ENCODE measurements around the gene CA12.

The CA12 gene

GRCh38 chr15:63312286-63312685 lies 69.4 kb downstream of the CA12 start:
- no peak for DNase-seq

DNA sequence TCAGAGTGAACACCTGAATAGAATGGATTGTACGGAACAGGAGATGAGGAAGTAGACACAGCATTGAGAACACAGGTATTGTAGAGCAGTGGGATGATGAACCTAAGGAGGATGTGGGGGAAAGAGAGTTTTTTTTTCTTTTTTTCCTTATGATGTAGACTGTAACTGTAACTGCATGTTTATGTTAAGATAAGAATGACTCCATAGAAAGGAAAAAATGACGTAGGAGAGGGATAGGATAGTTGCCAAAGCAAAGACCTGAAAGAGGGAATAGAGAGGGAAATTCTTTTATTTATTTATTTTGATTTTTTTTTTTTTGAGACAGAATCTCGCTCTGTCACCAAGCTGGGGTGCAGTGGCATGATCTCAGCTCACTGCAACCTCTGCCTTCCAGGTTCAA lies 71.0 kb downstream of the CA12 start:
- DNase-seq, result no peak

GRCh38 chr15:63308947-63309346 lies 72.7 kb downstream of the CA12 start:
- DNase-seq, result no peak

GRCh38 chr15:63308491-63308890 lies 73.2 kb downstream of the CA12 start:
- DNase-seq, result no peak

DNA sequence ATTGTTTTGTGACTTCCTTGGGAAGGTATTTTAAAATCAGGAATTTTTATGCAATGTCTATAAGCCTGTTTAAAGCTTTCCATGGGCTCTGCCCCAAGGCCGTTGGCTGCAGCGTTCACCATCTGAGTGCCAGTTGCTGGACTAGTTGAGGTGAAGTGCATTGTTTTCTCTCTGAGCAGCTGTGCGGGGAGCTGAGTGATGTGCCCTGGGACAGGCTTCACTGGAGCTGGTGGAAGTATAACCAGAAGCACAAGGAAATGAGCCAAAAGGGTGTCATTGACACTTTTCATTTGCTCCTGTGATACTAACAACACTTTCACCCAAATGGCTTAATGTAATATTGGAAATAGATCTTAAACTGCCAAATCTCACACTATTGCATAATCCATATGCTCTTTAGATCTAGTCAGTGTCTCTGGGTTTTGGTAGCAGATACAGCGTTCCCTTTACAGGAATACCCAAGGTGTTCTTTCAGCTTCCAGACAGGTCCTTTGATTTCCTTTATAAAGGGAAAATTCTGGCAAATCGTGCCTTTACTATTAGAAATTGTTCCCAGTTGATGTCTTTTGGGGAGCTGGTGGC lies 75.1 kb downstream of the CA12 start:
- no peak for DNase-seq

DNA sequence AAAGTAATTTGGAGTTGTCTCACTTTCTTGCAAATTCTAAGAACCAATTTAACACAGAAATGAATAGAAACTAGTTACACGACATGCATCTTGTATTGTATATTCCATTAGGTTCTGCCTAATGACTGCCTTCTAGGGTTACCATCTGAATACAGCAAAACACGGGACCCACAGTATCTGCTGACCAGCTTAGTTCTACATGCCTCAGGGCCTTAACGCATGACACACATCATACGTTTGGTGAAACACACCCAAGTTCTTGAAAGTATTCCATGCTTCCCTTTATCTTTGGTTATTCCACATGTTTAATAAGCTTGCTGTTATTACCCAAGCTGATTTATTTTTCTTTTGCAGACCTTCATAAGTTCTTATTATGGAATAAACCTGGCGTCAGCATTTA lies 76.4 kb downstream of the CA12 start:
- DNase-seq, result no peak

DNA sequence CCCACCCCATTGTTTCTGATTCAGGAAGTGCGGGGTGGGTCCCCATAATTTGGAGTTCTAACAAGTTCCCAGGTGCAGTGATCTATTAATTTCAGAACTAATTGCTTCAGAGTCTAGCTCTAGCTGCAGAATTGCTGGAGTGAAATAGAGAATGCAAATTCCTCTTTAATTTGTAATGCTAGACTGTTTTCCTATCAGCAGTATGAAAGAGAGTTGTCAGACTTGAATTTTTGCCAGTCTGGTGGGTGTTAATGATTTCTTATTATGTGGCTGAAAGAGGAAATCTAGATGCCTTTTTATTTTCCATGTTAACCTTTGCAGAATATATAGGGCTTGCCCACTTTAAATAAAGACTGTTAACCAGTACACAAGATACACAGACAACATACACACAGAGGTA lies 80.6 kb downstream of the CA12 start:
- no peak for DNase-seq

DNA sequence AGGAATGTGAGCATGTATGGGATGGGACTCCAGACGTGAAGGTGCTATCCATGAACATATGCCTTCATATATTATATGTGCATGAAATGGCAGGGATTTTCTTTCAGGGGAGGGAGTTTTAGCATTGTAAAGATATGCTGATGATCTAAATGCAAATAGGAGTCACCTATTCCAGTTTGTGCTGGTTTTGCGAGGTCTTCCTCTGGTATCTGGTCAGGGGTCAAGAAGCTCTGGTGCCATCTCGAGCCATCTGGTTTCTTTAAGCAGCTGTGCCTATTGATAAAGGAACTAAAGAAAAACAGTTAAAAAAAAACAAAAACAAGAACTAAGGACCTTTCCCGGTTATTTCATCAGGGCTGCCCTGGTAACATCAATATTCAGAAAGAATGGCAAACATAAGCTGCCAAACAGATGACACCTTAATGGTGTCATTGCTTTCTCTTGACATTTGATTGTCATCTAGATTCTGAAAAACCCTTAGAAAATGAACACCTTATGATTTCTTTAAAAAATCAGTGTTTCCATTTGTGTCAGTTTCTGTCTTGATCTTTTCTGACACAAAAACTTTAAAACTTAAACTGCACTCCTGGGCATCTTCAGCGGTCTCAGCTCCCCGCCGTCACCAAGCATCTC lies 81.6 kb downstream of the CA12 start:
- no peak for DNase-seq

DNA sequence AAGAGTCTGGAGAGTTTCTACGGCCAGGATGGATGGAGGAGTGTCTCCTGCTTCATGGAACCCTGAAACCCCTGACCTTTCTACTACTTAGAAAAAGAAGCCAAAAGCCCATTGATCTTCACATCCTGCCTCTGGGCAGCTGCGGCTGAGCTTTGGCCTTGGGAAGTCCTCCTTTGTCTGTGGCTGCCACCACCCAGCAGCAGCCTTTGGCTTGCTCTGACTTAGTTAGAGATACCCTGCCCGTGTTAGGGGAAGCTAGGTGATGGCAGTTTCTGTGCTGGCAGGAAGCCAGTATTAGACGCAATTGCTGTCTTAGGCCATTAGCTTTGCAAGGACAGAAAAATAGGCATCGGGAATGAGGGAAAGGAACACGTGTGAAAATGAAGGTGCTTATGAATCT lies 85.5 kb downstream of the CA12 start:
- no peak for DNase-seq

DNA sequence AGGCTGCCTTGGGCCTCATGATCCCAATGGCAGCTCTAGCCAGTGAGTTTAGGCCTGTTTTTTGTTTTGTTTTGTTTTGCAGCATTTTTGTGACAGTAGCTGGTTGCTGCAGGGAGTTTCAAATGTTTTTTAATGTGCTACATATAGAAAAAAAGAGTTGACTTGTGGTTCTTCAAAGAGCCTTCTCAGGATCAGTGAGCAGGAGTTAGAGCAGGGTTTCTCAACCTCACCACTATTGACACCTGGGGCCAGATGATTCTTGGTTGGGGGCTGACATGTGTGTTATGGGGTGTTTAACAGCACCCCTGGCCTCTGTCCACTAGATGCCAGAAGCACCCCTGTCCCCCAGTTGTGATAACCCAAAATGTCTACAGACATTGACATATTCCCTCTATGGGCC lies 86.3 kb downstream of the CA12 start:
- no peak for DNase-seq

- no peak for DNase-seq
These were observed 87.3 kb downstream of the CA12 start for GRCh38 chr15:63294359-63294758.

GRCh38 chr15:63292771-63293170 lies 88.9 kb downstream of the CA12 start:
- DNase-seq, result no peak

DNA sequence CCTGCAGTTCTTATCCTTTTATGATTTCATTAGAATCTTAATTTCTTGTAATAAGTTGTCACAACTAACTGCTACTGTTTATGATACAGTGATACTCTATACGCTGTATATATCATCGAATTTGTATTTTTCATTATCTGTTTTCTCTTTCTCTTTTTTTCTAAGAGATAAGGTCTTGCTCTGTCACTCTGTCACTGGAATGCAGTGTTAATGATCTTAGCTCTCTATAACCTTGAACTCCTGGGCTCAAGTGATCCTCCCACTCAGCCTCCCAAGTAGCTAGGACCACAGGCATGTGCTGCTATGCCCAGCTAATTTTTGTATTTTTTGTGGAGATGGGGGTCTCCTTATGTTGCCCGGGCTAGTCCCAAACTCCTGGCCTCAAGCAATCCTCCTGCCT lies 89.4 kb downstream of the CA12 start:
- no peak for DNase-seq

DNA sequence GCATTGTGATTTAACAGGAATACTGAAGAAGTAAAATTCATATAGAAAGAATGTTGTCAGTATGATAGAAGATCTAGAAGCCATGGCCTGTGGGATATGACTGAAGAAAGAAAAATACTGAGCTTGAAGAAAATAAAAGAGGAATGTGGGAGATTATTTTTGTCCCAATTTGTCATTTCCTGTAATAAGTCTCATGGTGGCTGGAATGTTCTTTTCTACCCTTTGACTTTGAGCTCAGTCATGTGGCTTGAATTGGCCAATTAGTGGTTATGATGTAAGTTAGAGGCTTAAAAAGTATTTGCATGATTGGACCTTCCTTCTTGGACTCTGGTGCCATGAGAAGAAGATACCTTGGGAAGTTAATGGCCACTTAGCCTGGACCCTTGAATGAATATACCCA lies 90.1 kb downstream of the CA12 start:
- DNase-seq, result no peak

DNA sequence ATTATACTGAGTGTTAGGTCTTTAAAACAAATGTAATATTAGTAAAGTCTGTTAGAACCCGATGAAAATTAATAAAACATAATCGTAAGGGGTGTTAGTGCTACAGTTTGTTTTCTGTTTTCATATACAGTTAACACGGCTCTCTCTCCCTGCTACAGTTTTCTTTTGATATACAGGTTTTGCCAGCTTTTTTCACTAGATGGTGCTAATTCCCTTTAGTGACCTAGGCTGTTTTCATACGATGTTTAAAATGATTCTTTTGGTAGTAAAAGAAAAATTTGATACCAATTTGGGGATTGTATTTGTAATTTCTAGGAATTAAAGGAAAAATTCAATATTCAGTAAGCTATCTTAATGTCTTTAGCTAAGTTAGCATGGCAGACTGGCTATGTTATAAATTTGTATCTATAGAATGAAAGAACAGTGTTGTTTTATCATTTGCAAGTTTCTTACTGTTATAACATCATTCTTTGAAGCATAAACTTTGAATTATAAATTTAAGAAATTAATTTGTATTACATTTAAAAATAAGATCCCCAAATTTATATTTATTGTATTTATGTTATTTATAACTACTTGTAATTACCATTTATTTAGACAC lies 92.8 kb downstream of the CA12 start:
- DNase-seq, result peak in 1 of 56 donors; percentile 35

- no peak for DNase-seq
These were observed 93.3 kb downstream of the CA12 start for GRCh38 chr15:63288342-63288741.

GRCh38 chr15:63287109-63287508 lies 94.5 kb downstream of the CA12 start:
- DNase-seq, result no peak

DNA sequence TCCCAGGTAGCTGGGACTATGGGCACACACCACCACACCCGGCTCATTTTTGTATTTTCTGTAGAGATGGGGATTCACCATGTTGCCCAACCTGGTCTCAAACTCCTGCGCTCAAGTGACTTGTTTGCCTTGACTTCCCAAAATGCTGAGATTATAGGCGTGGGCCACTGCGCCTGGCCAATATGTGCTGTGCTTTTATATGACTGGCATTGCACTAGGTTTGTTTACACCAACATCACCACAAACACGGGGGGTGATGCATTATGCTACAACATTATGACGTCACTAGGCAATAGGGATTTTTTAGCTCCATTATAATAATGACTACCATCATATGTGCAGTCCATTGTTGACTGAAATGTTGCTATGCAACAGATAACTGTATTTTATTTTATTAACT lies 97.3 kb downstream of the CA12 start:
- no peak for DNase-seq

- DNase-seq, result peak in 2 of 56 donors; percentile 1 to 3
These were observed 98.5 kb downstream of the CA12 start for GRCh38 chr15:63283126-63283525.

GRCh38 chr15:63277893-63278456 lies 103.7 kb downstream of the CA12 start:
- DNase-seq, result peak in 12 of 56 donors; percentile 2 to 41 (median 16)

DNA sequence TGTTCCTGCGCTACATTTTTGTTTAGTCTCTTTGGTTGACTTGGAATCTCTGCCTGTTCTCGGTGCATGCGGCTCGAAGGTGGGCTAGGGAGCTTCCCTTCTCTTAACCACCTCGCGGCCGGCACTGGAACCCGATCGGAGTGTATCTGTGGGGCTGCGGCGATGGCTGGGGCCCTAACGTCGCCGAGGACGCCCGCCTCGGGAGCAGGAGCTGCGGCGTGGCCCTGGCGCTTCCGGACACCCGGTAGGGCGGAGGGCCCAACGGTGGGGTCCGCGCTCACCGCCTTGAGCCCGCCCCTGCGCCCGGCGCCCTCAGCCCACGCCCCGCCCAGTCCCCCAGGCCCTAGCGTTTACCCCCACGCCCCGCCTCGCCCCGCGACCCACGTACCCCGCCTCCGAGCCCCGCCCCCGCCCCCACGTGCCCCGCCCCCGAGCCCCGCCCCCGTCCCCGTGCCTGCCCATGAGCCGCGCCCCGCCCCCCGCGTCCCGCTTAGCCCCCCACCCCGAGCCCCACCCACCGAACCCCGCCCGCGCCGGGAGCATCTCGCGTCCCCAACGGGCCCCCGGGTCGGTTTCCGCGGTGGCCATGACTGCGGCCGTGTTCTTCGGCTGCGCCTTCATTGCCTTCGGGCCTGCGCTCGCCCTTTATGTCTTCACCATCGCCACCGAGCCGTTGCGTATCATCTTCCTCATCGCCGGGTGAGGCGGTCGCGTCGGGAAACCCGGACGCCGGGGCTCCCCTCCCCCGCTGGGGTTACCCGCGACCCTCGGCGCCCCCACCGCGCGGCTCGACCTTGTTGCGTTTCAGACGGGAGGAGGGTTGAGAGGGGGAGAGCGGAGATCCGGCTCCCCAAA lies 104.4 kb downstream of the CA12 start, which contains the start of gene APH1B:
APH1B (plus strand) TSS at position 568 of the 855 bp plus-strand sequence; CDS start at position 587, 19 bp downstream.
- DNase-seq, result peak in 53 of 56 donors; percentile 25 to 87 (median 74)
